K562 (cell line): Measurements from ENCODE around the gene PDCD1. TPM values are rescaled to one million over a fixed set of nuclear protein-coding genes. Genes with fewer than 3 reads are reported as not detected.

Experiments
- BHLHE40 ChIP-seq: IDR thresholded peaks from 2 replicates; pipeline ENCODE4 v1.6.1; 2011; ENCODE audit warnings: low read length, improper control_type of control experiment
- CHD2 ChIP-seq: IDR thresholded peaks from 2 replicates; pipeline ENCODE4 v1.6.1; 2011; ENCODE audit warnings: low read depth, low read length
- E2F6 ChIP-seq, 2 experiments: IDR thresholded peaks; 2 replicates each; pipeline ENCODE4 v1.6.1; 2011; ENCODE audit warnings: borderline replicate concordance in 1 of 2, control low read depth in 1 of 2, low read depth in 1 of 2, low read length in 1 of 2, mild to moderate bottlenecking in 1 of 2, mixed read lengths in 1 of 2, moderate library complexity in 1 of 2; ENCODE audit not compliant: insufficient read depth in 1 of 2, insufficient read length in 1 of 2, poor library complexity in 1 of 2, severe bottlenecking in 1 of 2; ENCODE audit errors: extremely low read depth in 1 of 2
- KDM2B ChIP-seq: fragments of 250-450 bp; sonication (Bioruptor Pico); IDR thresholded peaks from 2 replicates; pipeline ENCODE4 v1.8.0; 2021; ENCODE audit warnings: mild to moderate bottlenecking, moderate library complexity
- KLF16 ChIP-seq: IDR thresholded peaks from 2 replicates; pipeline ENCODE4 v1.6.1; 2016; ENCODE audit warnings: antibody characterized with exemption
- NKRF ChIP-seq: fragments of 450-650 bp; IDR thresholded peaks from 2 replicates; pipeline ENCODE4 v1.6.1; 2016; ENCODE audit warnings: borderline replicate concordance
- RBM14 ChIP-seq: fragments of 200-400 bp; formaldehyde crosslinking; IDR thresholded peaks from 2 replicates; pipeline ENCODE4 v1.6.1; 2018; ENCODE audit warnings: low read depth, mild to moderate bottlenecking, low read length, moderate library complexity, borderline replicate concordance; ENCODE audit not compliant: insufficient read depth
- RBM22 ChIP-seq: fragments of 200-400 bp; formaldehyde crosslinking; IDR thresholded peaks from 2 replicates; pipeline ENCODE4 v1.6.1; 2018; ENCODE audit warnings: low read length, low read depth; ENCODE audit not compliant: poor library complexity, severe bottlenecking
- TAL1 ChIP-seq: fragments of 450-650 bp; IDR thresholded peaks from 2 replicates; pipeline ENCODE4 v1.6.1; 2016; ENCODE audit warnings: mild to moderate bottlenecking
- TGIF2 ChIP-seq: sonication (generic); formaldehyde crosslinking; IDR thresholded peaks from 2 replicates; pipeline ENCODE4 v1.8.1; 2022; ENCODE audit warnings: mild to moderate bottlenecking, missing genetic modification reagents, moderate library complexity
- TOE1 ChIP-seq, 2 experiments: fragments of 450-650 bp in 1 of 2; sonication (generic) in 1 of 2; formaldehyde crosslinking in 1 of 2; IDR thresholded peaks; 2 replicates each; pipeline versions ENCODE4 v1.7.1 to v1.8.0; 2016 to 2022; ENCODE audit warnings: borderline replicate concordance in 2 of 2, mild to moderate bottlenecking in 2 of 2, antibody characterized with exemption in 1 of 2, inconsistent platforms in 1 of 2, low read depth in 1 of 2, missing genetic modification reagents in 1 of 2, moderate library complexity in 1 of 2
- ZNF695 ChIP-seq: fragments of 450-650 bp; formaldehyde crosslinking; IDR thresholded peaks from 2 replicates; pipeline ENCODE4 v1.4.0; 2020; ENCODE audit warnings: mild to moderate bottlenecking, moderate library complexity
- polyA plus RNA-seq, 8 experiments: library from polyadenylated mRNA; depleted of rRNA in 4 of 8; stranded (reverse) in 5 of 8; unstranded in 3 of 8; fragments of >200 nt; fragmentation: Nextera tagmentation in 2 of 8; fragmentation: Illumina TruSeq in 1 of 8; extraction: Ambion mirVana in 2 of 8; extraction: Trizol in 1 of 8; gene quantifications; 2 replicates each; pipeline versions ENCODE4 v1.2.1 to v1.2.3, GENCODE V29; 2011 to 2014; ENCODE audit warnings: inconsistent platforms in 1 of 8, missing spikeins in 1 of 8
- total RNA-seq, 7 experiments: library from RNA; depleted of rRNA in 6 of 7; stranded (reverse); fragments of >200 nt in 6 of 7; fragmentation: Illumina TruSeq in 2 of 7; extraction: Trizol in 2 of 7; gene quantifications; 2 replicates each; pipeline versions ENCODE4 v1.2.1 to v1.2.3, GENCODE V29; 2011 to 2021; ENCODE audit warnings: low replicate concordance in 1 of 7
- TF ChIP-seq, protein P1 (sequence below), 3 experiments: fragments of 200-800 bp in 1 of 3; sonication (Bioruptor generic) in 1 of 3; sonication (generic) in 1 of 3; formaldehyde crosslinking in 1 of 3; IDR thresholded peaks; 2 replicates each; pipeline versions ENCODE4 v1.6.1 to v1.8.0; 2016 to 2022; ENCODE audit warnings: mild to moderate bottlenecking in 2 of 3, missing compliant biosample characterization in 2 of 3, missing genetic modification characterization in 2 of 3, missing genetic modification reagents in 1 of 3
- TF ChIP-seq, protein P2 (sequence below): fragments of 150-350 bp; IDR thresholded peaks from 2 replicates; pipeline ENCODE4 v1.6.1; 2014; ENCODE audit warnings: low read depth, mild to moderate bottlenecking, low read length, borderline replicate concordance
- TF ChIP-seq, protein P3 (sequence below), 2 experiments: fragments of 450-650 bp; conservative IDR thresholded peaks; 2 replicates each; pipeline ENCODE4 v1.6.1; 2017; ENCODE audit warnings: mild to moderate bottlenecking in 2 of 2, moderate library complexity in 2 of 2

Gene PDCD1
- total and polyA plus RNA-seq, 9 of the 15 experiments (the other 6 are each of a cell fraction or from before 2014, with no cell fraction given): 0.15 to 2.5 (median 1.0) TPM; not detected in 2

DNA sequence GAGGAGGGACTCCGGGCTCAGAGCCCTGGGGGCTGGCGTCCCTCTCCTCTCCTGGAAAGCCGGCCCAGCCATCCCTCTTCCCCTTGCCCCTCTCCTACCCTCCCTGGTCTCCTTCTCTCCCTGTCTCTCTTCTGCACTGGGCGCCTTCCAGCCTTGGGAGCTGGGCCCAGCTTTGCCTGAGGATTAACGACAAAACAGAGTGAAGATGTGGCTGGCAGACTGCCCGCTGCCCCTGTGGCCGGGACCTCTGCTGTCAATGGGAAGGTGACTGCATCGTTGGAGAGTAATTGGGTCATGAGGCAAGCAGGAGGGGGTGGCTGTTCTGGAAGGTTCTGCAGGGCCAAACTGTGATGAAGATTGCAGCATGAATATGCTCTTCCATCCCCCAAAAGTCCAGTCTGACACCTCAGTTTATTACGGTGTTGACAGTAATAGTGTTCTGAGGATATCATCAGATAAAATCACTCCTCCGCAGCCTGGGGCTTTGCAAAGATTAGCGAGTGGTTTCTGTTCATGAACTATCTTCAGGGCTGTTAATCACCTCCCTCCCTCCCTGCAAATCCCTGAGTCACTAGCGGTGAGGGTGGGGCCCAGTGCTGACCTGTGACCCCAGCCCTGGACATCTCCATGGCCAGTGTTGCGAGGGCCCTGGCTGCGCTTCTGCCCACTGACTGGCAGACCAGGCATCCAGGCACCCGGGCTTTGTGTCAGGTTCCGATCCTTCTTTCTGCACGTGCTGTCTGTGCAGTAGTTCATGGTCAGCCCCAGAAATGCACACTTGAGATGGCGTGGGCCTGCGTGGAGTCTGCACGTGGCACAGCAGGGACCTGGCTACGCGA lies 33.8 kb upstream of the PDCD1 start (continued):
- peak in 1 of 2 experiments; percentile 5 for TF ChIP-seq E2F6 (IDR thresholded peaks at IDR 0.05; ENCODE audit: borderline replicate concordance in 1 of 2, extremely low read depth in 1 of 2, insufficient read depth in 1 of 2, insufficient read length in 1 of 2, low read depth in 1 of 2, low read length in 1 of 2, poor library complexity in 1 of 2, severe bottlenecking in 1 of 2)
- TF ChIP-seq, protein P1, sequence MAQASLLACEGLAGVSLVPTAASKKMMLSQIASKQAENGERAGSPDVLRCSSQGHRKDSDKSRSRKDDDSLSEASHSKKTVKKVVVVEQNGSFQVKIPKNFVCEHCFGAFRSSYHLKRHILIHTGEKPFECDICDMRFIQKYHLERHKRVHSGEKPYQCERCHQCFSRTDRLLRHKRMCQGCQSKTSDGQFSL (CRISPR knock-in tag; IDR thresholded peaks at IDR 0.05): no peak; the same call in 1 of the 2 replicates
- TF ChIP-seq, protein P1 (tag; IDR thresholded peaks at IDR 0.05): no peak
- TF ChIP-seq, protein P2, sequence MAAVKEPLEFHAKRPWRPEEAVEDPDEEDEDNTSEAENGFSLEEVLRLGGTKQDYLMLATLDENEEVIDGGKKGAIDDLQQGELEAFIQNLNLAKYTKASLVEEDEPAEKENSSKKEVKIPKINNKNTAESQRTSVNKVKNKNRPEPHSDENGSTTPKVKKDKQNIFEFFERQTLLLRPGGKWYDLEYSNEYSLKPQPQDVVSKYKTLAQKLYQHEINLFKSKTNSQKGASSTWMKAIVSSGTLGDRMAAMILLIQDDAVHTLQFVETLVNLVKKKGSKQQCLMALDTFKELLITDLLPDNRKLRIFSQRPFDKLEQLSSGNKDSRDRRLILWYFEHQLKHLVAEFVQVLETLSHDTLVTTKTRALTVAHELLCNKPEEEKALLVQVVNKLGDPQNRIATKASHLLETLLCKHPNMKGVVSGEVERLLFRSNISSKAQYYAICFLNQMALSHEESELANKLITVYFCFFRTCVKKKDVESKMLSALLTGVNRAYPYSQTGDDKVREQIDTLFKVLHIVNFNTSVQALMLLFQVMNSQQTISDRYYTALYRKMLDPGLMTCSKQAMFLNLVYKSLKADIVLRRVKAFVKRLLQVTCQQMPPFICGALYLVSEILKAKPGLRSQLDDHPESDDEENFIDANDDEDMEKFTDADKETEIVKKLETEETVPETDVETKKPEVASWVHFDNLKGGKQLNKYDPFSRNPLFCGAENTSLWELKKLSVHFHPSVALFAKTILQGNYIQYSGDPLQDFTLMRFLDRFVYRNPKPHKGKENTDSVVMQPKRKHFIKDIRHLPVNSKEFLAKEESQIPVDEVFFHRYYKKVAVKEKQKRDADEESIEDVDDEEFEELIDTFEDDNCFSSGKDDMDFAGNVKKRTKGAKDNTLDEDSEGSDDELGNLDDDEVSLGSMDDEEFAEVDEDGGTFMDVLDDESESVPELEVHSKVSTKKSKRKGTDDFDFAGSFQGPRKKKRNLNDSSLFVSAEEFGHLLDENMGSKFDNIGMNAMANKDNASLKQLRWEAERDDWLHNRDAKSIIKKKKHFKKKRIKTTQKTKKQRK: no peak
- TF ChIP-seq CHD2: no peak
- no peak for TF ChIP-seq KDM2B (CRISPR knock-in tag)
- TF ChIP-seq KLF16: peak; percentile 83
- TF ChIP-seq ZNF695: no peak
- TF ChIP-seq TOE1 (IDR thresholded peaks at IDR 0.05; ENCODE audit: borderline replicate concordance): no peak
- no peak for TF ChIP-seq TOE1 (CRISPR knock-in tag; IDR thresholded peaks at IDR 0.05; ENCODE audit: borderline replicate concordance, low read depth)
- peak; percentile 51 for TF ChIP-seq BHLHE40
- no peak for TF ChIP-seq RBM22
- no peak for TF ChIP-seq NKRF
- no peak for TF ChIP-seq RBM14
- TF ChIP-seq TGIF2: no peak
- TF ChIP-seq, protein P3, sequence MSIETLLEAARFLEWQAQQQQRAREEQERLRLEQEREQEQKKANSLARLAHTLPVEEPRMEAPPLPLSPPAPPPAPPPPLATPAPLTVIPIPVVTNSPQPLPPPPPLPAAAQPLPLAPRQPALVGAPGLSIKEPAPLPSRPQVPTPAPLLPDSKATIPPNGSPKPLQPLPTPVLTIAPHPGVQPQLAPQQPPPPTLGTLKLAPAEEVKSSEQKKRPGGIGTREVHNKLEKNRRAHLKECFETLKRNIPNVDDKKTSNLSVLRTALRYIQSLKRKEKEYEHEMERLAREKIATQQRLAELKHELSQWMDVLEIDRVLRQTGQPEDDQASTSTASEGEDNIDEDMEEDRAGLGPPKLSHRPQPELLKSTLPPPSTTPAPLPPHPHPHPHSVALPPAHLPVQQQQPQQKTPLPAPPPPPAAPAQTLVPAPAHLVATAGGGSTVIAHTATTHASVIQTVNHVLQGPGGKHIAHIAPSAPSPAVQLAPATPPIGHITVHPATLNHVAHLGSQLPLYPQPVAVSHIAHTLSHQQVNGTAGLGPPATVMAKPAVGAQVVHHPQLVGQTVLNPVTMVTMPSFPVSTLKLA (conservative IDR thresholded peaks at IDR 0.05): no peak; a peak in 3 of 4 replicates
- peak; percentile 66 for TF ChIP-seq TAL1
